ENCODE data around the gene SLC36A1. TPM values are rescaled to one million over a fixed set of nuclear protein-coding genes. Genes with fewer than 3 reads are reported as not detected.
"Not testable (repeated sequence)": the region's sequence is repeated elsewhere in the genome, so short reads cannot be mapped to it uniquely, and the experiment has no call there.

SLC36A1 gene
- 7.6 TPM for polyA plus RNA-seq (2013, experiment 1 of 2)
- polyA plus RNA-seq (2013, experiment 2 of 2): 6.9 TPM

DNA sequence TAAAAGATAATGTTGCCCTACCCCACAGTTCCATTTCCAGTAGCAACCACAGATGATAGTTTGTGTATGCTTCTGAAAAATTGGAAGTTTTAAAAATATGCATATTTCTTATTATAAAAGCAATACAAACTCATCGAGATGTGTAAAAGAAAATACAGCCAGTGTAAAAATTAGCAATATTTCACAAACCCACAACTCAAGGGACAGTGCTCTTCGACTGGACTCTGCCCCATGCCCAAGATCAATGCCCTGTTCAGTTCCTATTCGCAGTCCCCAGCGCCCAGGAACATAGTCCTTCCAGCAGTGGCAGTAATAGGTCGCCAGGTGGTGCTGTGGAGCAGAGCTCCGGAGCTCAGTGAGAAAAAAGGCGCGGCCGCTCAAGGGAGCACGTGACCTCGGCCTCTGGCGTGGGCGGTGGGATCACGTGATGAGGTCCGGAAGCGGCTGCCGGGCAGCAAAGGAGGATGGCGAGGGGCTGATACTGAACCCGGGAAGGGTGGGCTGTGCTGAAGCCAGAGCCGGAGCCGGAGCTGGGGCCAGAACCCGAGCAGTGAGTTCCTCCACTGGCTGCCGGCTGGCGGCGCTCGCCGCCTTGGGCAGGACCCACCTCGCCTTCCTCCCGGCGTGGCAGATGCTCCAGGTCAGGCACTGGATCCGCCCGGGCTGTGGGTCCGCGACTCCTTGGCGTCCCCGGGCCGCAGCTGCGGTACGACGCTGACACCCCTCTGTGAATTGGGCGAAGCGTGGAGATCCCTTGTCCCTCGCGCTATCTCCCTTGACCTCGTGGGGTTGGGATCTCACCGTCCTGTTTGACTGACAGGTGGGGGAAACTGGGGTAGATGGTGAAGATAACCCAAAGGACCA lies at the start of gene SLC36A1:
Gene SLC36A1 (plus strand): TSS at position 430 of the 864 bp plus-strand sequence. CDS start 11,190 bp downstream, outside the sequence.
- Histone ChIP-seq H3K4me1 (ENCODE audit: insufficient read depth, low read length) (peaks cover 23% of the 10 kb centered on the region; the same call in 1 of the 2 replicates), H3K4me3 (ENCODE audit: low read length) (peak within 1 kb of the TSS; percentile 70), H3K9me3 (ENCODE audit: insufficient read depth, low read depth, low read length) (no peaks in the 10 kb centered on the region), H3K36me3 (ENCODE audit: insufficient read depth, low read length) (no peaks in the 10 kb centered on the region), H3K27ac (ENCODE audit: low read depth, low read length) (peak within 1 kb of the TSS; percentile 9; the same call in 1 of the 2 replicates), H3K9ac (ENCODE audit: low read depth, low read length) (peak within 1 kb of the TSS; percentile 23), H3K27me3 (ENCODE audit: insufficient read depth, low read length) (no peaks in the 10 kb centered on the region)
- WGBS: under 1% methylated on average over 46 of the region's 46 CpGs

DNA sequence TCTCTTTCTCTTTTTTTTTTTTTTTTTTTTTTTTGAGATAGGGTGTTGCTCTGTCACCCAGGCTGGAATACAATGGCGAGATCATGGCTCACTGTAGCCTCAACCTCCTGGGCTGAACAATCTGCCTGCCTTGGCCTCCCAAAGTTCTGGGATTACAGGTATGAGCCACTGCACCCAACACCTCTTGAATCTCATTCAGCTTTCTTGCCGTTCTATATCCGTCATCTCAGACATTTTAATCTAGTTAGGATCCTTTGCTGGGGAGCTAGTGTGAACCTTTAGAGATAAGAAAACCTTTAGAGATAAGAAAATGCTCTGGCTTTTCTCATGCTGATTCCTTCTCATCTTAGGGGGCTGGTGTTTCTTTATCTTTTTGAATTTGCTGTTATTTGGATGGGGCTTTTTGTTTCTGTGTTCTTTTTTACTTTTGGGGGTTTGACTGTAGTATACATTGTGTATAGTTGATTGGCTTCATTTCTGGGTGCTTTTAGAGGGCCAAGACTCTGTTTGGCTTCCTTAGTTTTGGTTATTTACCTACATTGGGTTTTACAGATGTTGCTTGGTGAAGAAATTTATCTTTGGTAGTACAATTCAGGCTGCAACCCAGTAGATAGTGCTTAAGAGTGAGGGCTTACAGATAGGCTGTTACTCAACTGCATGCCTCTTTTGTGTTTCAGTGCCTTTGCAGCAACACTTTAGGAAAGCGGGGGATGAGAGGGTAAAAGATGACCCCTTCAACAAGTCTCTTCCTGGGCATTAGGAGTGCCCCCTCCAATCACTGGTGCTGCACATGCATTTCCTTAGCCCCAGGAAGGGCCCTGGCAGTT lies 41.9 kb upstream of the SLC36A1 start:
- H3K27ac ChIP-seq (ENCODE audit: low read depth, low read length): no peak overlapping the region
- H3K9ac ChIP-seq (ENCODE audit: low read depth, low read length): no peak overlapping the region
- no peaks in the 10 kb centered on the region for H3K36me3 ChIP-seq (ENCODE audit: insufficient read depth, low read length)
- no peaks in the 10 kb centered on the region for H3K27me3 ChIP-seq (ENCODE audit: insufficient read depth, low read length)
- H3K4me1 ChIP-seq (ENCODE audit: insufficient read depth, low read length): peaks cover 18% of the 10 kb centered on the region
- no peak overlapping the region for H3K4me3 ChIP-seq (ENCODE audit: low read length)
- WGBS: 86% methylated on average over 4 of the region's 4 CpGs
- H3K9me3 ChIP-seq (ENCODE audit: insufficient read depth, low read depth, low read length): peaks cover 7% of the 10 kb centered on the region; the same call in 1 of the 2 replicates

DNA sequence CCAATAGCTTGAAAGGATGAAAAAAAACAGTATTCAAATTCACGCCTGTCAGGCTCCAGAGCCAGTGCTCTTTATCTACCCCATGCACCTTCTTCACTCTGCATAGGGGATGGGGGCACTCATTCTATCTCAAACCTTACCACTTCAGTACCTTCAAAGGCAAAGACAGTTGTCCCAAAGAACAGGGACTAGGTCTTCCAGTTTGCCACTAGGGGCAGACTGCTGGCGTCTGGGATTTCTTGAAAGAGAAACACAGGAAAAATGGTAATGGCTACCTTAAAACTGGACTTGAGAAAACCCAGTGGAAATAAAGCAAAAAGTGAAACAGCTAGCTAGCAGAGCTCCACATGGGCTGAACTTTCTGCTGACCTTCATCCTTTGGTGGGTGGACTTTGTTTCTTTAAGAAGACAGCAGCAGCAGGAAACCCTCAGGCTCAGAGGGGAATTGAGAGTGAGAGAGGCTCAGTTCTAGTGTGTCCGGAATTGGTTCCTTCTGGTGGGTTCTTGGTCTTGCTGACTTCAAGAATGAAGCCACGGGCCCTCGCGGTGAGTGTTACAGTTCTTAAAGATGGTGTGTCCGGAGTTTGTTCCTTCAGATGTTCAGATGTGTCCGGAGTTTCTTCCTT lies 41.0 kb upstream of the SLC36A1 start:
- no peak overlapping the region for H3K9ac ChIP-seq (ENCODE audit: low read depth, low read length)
- peaks cover 18% of the 10 kb centered on the region for H3K4me1 ChIP-seq (ENCODE audit: insufficient read depth, low read length)
- no peaks in the 10 kb centered on the region for H3K36me3 ChIP-seq (ENCODE audit: insufficient read depth, low read length)
- WGBS: 89% methylated on average over 8 of the region's 8 CpGs
- no peak overlapping the region for H3K4me3 ChIP-seq (ENCODE audit: low read length)
- no peaks in the 10 kb centered on the region for H3K27me3 ChIP-seq (ENCODE audit: insufficient read depth, low read length)
- H3K27ac ChIP-seq (ENCODE audit: low read depth, low read length): no peak overlapping the region
- peaks cover 2% of the 10 kb centered on the region; the same call in 1 of the 2 replicates for H3K9me3 ChIP-seq (ENCODE audit: insufficient read depth, low read depth, low read length)

DNA sequence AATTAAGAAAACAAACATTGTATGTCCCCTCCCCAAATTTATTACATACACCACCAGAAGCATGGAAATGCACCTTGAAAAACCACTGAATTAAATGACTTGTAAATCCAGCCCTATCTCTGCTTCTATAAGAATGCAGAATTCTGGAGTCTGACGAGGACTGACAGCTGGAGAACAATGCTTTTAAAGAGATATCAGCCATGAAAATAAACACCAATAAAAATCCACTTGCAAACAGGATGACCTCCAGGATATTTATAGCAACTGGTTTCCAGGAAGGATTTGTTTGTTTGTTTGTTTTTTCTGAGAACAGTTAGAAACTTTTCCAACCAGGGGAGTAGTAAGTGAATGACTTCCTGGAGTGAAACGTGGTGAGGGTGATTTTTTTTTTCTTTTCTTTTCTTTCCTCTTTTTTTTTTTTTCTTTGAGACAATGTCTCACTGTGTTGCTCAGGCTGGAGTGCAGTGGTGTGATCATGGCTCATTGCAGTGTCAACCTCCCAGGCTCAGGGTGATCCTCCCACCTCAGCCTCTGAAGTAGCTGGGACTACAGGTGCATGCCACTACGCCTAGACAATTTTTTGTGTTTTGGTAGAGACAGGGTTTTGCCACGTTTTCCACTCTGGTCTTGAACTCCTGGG lies 38.7 kb upstream of the SLC36A1 start:
- Histone ChIP-seq H3K9ac (ENCODE audit: low read depth, low read length) (no peak overlapping the region), H3K36me3 (ENCODE audit: insufficient read depth, low read length) (no peaks in the 10 kb centered on the region), H3K9me3 (ENCODE audit: insufficient read depth, low read depth, low read length) (no peaks in the 10 kb centered on the region), H3K27me3 (ENCODE audit: insufficient read depth, low read length) (no peaks in the 10 kb centered on the region), H3K4me3 (ENCODE audit: low read length) (no peak overlapping the region), H3K4me1 (ENCODE audit: insufficient read depth, low read length) (peaks cover 18% of the 10 kb centered on the region), H3K27ac (ENCODE audit: low read depth, low read length) (no peak overlapping the region)
- 80% methylated on average over 3 of the region's 4 CpGs for WGBS

DNA sequence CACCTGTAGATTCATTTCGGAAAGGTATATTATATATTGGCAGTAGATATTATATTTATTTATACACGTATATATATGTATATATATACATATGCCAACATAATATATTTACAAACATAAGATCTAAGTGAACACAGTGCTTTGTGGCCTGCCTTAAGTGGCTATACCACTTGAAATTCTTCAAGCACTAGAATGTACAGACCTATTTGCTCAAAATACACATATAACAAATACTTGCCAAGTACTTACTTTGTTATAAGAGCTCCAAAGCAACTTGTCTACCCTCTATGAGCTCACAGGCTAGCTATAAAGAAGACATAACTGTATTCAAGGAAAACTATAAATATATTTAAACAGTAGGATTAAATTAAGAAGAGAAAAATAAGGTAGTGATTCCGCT lies 33.6 kb upstream of the SLC36A1 start:
- Histone ChIP-seq H3K4me1 (ENCODE audit: insufficient read depth, low read length) (peaks cover 1% of the 10 kb centered on the region; the same call in 1 of the 2 replicates), H3K9me3 (ENCODE audit: insufficient read depth, low read depth, low read length) (peaks cover 24% of the 10 kb centered on the region), H3K27ac (ENCODE audit: low read depth, low read length) (no peak overlapping the region), H3K27me3 (ENCODE audit: insufficient read depth, low read length) (no peaks in the 10 kb centered on the region), H3K4me3 (ENCODE audit: low read length) (no peak overlapping the region), H3K36me3 (ENCODE audit: insufficient read depth, low read length) (no peaks in the 10 kb centered on the region), H3K9ac (ENCODE audit: low read depth, low read length) (no peak overlapping the region)
- 89% methylated on average over 1 of the region's 3 CpGs for WGBS

DNA sequence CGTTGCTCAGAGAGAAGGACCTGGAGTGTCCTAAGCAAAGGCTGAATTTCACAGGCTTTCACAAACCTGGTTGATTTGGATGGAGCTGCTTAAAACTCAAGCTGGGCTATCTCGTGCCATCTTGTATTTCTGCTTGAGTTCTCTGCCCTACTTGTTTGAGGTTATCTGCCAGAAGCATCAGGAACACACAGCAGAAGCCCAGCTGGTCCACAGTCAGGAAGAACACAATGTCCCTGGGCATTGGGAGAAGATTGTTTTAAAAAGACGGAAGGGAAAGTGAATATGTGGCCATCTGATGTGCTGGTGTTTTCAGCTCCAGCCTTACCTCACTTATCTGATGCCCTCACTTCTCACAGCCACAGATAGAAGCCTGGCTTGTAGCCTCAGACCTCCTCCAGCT lies 32.9 kb upstream of the SLC36A1 start:
- no peak overlapping the region for H3K27ac ChIP-seq (ENCODE audit: low read depth, low read length)
- H3K4me1 ChIP-seq (ENCODE audit: insufficient read depth, low read length): no peaks in the 10 kb centered on the region
- no peak overlapping the region for H3K4me3 ChIP-seq (ENCODE audit: low read length)
- no peaks in the 10 kb centered on the region for H3K27me3 ChIP-seq (ENCODE audit: insufficient read depth, low read length)
- peaks cover 25% of the 10 kb centered on the region for H3K9me3 ChIP-seq (ENCODE audit: insufficient read depth, low read depth, low read length)
- no peaks in the 10 kb centered on the region for H3K36me3 ChIP-seq (ENCODE audit: insufficient read depth, low read length)
- WGBS: 89% methylated on average over 3 of the region's 3 CpGs
- no peak overlapping the region for H3K9ac ChIP-seq (ENCODE audit: low read depth, low read length)

DNA sequence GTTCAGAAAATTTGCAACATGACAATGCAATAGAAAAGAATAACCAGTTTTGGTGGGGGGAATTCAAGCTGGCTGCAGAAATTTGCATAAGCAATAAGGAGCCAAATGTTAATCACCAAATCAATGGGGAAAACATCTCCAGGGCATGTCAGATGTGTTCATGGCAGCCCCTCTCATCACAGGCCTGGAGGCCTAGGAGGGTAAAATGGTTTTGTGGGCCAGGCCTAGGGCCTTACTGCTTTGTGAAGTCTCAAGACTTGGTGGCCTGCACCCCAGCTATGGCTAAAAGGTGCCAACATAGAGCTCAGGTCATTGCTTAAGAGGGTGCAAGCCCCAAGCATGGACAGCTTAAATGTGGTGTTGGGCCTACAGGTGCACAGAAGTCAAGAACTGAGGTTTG lies 29.7 kb upstream of the SLC36A1 start:
- no peak overlapping the region for H3K9ac ChIP-seq (ENCODE audit: low read depth, low read length)
- H3K9me3 ChIP-seq (ENCODE audit: insufficient read depth, low read depth, low read length): peaks cover 25% of the 10 kb centered on the region
- no peaks in the 10 kb centered on the region for H3K36me3 ChIP-seq (ENCODE audit: insufficient read depth, low read length)
- no peaks in the 10 kb centered on the region for H3K4me1 ChIP-seq (ENCODE audit: insufficient read depth, low read length)
- no peaks in the 10 kb centered on the region for H3K27me3 ChIP-seq (ENCODE audit: insufficient read depth, low read length)
- no peak overlapping the region for H3K4me3 ChIP-seq (ENCODE audit: low read length)
- H3K27ac ChIP-seq (ENCODE audit: low read depth, low read length): no peak overlapping the region

DNA sequence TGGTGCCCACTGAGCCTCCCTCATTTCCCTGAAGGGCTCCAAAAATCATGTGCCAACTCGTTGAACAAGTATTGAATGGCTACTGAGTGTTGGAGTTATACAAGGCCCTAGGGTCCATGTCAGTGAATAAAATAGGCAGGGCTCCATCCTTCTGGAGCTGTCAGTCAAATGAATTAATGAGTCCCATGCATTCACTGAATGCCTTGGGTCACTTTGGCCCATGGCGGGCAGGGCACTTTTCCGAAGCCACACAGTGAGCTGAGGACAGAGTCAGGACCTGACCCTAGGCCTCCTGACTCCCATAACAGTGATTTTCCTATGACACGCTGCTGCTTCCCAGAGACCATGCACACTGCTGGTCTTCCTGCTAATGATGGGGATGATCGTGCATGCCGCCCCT lies 27.3 kb upstream of the SLC36A1 start:
- H3K36me3 ChIP-seq (ENCODE audit: insufficient read depth, low read length): no peaks in the 10 kb centered on the region
- H3K27ac ChIP-seq (ENCODE audit: low read depth, low read length): no peak overlapping the region

DNA sequence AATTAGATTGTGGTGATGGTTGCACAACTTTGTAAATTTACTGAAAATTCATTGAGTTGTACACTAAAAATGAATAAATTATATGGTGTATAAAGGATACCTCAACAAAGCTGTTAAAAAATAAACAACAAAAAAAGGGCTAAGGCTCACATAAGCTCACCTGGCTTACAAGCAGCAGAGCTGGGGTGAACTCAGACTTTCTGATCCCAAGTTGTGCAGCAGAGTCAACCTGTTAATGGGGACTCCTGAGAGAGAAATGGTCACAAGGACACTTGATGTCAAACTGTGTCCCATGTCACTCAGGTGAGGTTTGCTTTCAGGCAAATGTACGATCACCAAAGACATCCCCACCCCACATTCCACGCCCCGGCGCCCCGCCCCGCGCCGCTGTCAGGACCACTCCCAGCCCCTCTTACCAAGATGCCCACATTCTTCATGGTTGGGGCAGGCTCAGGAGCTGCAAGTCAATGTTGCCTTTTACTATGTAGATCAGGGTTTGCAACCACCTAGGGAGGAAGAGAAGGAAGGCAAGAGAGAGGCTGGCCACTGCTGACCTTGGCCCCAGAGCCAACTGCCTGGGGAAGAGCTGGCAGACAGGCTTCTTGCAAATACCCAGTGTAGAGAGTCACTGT lies 22.4 kb upstream of the SLC36A1 start:
- H3K9me3 ChIP-seq (ENCODE audit: insufficient read depth, low read depth, low read length): no peaks in the 10 kb centered on the region
- H3K27ac ChIP-seq (ENCODE audit: low read depth, low read length): no peak overlapping the region; the same call in 1 of the 2 replicates
- H3K4me1 ChIP-seq (ENCODE audit: insufficient read depth, low read length): peaks cover 12% of the 10 kb centered on the region; the same call in 1 of the 2 replicates
- WGBS: 9% methylated on average over 8 of the region's 8 CpGs
- no peak overlapping the region for H3K4me3 ChIP-seq (ENCODE audit: low read length)
- no peaks in the 10 kb centered on the region for H3K27me3 ChIP-seq (ENCODE audit: insufficient read depth, low read length)
- H3K36me3 ChIP-seq (ENCODE audit: insufficient read depth, low read length): no peaks in the 10 kb centered on the region
- H3K9ac ChIP-seq (ENCODE audit: low read depth, low read length): no peak overlapping the region

More for the DNA sequence above, 27.3 kb upstream of the SLC36A1 start:
- H3K27me3 ChIP-seq (ENCODE audit: insufficient read depth, low read length): no peaks in the 10 kb centered on the region
- peaks cover 5% of the 10 kb centered on the region; the same call in 1 of the 2 replicates for H3K4me1 ChIP-seq (ENCODE audit: insufficient read depth, low read length)
- peaks cover 25% of the 10 kb centered on the region for H3K9me3 ChIP-seq (ENCODE audit: insufficient read depth, low read depth, low read length)
- H3K9ac ChIP-seq (ENCODE audit: low read depth, low read length): no peak overlapping the region
- H3K4me3 ChIP-seq (ENCODE audit: low read length): no peak overlapping the region
- WGBS: 91% methylated on average over 6 of the region's 6 CpGs

DNA sequence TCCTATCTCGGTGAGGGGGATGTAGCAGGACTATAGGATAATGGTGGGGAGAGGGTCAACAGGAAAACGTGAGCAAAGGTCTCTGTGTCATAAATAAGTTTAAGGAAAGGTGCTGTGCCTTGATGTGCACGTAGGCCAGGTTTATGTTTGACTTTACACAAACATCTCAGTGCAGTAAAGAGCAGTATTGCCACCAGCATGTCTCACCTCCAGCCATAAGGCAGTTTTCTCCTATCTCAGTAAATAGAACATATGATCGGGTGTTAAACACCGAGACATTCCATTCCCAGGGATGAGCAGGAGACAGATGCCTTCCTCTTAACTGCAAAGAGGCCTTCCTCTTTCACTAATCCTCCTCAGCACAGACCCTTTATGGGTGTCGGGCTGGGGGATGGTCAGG lies 21.1 kb upstream of the SLC36A1 start:
- not testable (repeated sequence) for H3K9ac ChIP-seq (ENCODE audit: low read depth, low read length); H3K9me3 ChIP-seq (ENCODE audit: insufficient read depth, low read depth, low read length); H3K4me3 ChIP-seq (ENCODE audit: low read length); H3K27ac ChIP-seq (ENCODE audit: low read depth, low read length); H3K27me3 ChIP-seq (ENCODE audit: insufficient read depth, low read length); H3K36me3 ChIP-seq (ENCODE audit: insufficient read depth, low read length)
- WGBS: 76% methylated on average over 6 of the region's 6 CpGs
- peaks cover 12% of the 10 kb centered on the region; the same call in 1 of the 2 replicates for H3K4me1 ChIP-seq (ENCODE audit: insufficient read depth, low read length)
